ENCODE data around the gene P4HTM.

Gene P4HTM

DNA sequence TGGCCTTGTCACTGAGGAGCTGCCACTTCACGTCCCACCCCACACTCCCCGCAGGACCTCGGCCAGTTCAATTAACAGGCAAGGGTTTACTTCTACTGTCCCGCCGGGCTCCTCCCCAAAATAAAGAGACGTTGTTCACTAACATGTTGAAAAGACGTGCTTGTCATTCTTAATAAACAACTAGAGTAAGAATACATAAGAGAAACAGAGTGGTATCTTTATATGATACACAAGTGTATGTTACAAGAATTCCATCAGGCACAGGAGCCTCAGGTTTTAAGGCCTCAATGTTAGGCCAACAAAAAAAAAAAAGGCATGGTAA lies 39.5 kb downstream of the P4HTM start:
- TF ChIP-seq, protein P1, sequence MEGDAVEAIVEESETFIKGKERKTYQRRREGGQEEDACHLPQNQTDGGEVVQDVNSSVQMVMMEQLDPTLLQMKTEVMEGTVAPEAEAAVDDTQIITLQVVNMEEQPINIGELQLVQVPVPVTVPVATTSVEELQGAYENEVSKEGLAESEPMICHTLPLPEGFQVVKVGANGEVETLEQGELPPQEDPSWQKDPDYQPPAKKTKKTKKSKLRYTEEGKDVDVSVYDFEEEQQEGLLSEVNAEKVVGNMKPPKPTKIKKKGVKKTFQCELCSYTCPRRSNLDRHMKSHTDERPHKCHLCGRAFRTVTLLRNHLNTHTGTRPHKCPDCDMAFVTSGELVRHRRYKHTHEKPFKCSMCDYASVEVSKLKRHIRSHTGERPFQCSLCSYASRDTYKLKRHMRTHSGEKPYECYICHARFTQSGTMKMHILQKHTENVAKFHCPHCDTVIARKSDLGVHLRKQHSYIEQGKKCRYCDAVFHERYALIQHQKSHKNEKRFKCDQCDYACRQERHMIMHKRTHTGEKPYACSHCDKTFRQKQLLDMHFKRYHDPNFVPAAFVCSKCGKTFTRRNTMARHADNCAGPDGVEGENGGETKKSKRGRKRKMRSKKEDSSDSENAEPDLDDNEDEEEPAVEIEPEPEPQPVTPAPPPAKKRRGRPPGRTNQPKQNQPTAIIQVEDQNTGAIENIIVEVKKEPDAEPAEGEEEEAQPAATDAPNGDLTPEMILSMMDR (IDR thresholded peaks at IDR 0.05; ENCODE audit: insufficient read depth, low read depth, low read length, missing control alignments) = no peak
- H3K4me3 ChIP-seq (ENCODE audit: low read depth, low read length) = no peak overlapping the region
- no peak for DNase-seq (ENCODE audit: low read depth)

DNA sequence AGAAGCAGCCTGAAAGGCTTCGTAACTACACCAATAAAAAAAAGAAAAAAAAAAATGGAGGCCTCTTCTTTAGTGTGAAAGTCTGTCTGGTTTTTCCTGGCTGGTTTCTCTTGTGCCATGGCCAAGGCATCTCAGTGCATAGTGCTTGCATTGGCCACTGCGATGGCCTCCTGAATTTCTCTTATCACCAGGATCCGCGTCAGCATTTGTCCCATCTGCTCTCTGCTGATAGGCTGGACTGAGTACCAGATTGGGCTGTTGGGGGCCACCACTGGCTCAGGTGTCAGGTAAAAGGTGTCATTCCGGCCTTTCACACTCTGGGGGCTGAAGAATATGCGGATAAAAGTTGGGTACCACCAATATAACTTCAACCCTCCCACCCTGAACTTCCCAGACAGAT lies 40.3 kb downstream of the P4HTM start:
- TF ChIP-seq, protein P1 (IDR thresholded peaks at IDR 0.05; ENCODE audit: insufficient read depth, low read depth, low read length, missing control alignments) = no peak
- H3K4me3 ChIP-seq (ENCODE audit: low read depth, low read length) = no peak overlapping the region

DNA sequence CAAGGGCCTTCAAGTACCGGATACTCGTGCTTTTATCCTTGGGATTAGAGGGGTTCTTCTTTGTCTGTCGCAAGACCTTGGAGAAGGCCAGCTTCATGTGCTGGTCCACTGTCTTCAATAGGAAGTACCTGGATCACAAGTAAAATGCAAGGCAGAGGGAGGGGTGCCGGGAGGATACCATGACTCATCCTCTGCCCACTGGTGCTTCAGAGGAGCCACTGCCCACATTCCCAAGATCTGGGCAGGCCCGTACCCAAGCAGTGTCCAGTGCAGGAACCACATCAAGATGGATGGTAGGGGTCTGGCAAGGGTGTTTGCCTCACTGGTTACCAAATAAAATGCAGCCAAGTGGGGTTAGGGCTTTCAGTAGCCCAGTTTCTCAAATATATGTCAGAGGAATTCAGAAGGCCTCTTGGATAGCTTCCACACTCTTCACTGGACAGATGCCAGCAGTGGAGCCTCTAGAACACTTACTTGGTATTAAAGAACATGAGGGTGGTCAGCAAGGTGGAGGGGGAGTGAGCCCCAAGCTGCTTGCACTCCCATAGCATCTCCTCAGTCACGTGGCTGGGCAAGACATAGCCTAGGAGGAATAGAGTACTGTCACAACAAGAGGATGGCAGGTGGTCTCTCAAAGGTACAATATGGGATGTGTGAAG lies 42.7 kb downstream of the P4HTM start:
- TF ChIP-seq, protein P1 (IDR thresholded peaks at IDR 0.05; ENCODE audit: insufficient read depth, low read depth, low read length, missing control alignments) = no peak
- no peak overlapping the region for H3K4me3 ChIP-seq (ENCODE audit: low read depth, low read length)
- no peak for DNase-seq (ENCODE audit: low read depth)

More for the DNA sequence above, 40.3 kb downstream of the P4HTM start:
- DNase-seq (ENCODE audit: low read depth) = no peak

DNA sequence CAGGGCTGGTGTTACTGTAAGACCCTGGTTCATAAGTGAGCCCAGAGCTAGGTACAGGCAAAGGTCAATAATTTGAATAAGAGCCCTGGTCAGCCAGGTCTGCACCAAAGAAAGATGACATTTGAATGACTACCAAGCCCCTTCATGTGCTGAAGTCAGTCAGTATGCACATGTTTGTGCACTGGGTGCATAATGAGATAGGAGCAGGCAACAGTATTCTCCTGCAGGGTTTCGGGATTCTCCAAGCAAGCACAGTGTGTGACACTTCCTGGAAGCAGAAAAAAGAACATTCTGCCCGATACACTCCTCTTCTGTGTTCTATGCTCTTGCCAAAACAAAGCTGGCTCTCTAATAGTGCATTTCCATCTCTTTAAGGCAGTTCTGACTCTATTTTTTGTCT lies 44.6 kb downstream of the P4HTM start:
- DNase-seq (ENCODE audit: low read depth) = no peak
- TF ChIP-seq, protein P1 (IDR thresholded peaks at IDR 0.05; ENCODE audit: insufficient read depth, low read depth, low read length, missing control alignments) = no peak
- no peak overlapping the region for H3K4me3 ChIP-seq (ENCODE audit: low read depth, low read length)

DNA sequence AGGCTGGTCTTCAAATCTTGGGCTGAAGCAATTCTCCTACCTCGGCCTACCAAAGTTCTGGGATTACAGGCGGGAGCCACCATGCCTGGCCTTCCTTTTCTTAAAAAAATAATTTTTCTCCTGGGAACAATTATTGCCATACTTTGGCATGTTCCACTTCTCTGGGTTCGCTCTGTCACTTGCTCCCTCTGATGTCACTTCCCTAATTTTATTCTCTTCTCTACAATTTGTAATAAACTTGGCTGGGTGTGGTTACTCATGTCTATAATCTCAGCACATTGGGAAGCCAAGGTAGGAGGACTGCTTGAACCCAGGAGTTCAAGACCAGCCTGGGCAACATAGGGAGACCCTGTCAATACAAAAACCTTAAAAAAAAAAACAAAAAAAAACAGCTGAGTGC lies 45.2 kb downstream of the P4HTM start:
- no peak for DNase-seq (ENCODE audit: low read depth)
- TF ChIP-seq, protein P1 (IDR thresholded peaks at IDR 0.05; ENCODE audit: insufficient read depth, low read depth, low read length, missing control alignments) = no peak

DNA sequence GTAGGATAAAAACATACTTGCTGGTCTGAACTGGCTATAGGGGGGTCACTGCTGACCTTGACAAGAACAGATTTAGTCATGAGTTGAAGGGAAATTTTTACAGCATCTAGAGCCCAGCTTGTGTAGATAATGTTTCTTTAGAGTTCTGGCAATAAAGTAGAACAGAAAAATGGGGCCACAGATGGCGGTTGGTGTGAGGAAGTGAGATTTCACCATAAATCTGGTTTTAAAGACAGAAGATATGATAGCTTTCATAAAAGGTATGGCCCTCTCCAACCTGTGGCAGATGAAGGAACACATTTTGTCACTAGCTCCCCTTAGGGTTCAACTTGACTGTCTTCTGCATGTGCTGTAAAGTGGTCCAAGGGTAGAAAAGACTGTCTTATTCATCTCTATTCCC lies 63.5 kb downstream of the P4HTM start:
- TF ChIP-seq, protein P1 (IDR thresholded peaks at IDR 0.05; ENCODE audit: insufficient read depth, low read depth, low read length, missing control alignments) = no peak
- H3K4me3 ChIP-seq (ENCODE audit: low read depth, low read length) = no peak overlapping the region

More for the DNA sequence above, 45.2 kb downstream of the P4HTM start:
- no peak overlapping the region for H3K4me3 ChIP-seq (ENCODE audit: low read depth, low read length)

DNA sequence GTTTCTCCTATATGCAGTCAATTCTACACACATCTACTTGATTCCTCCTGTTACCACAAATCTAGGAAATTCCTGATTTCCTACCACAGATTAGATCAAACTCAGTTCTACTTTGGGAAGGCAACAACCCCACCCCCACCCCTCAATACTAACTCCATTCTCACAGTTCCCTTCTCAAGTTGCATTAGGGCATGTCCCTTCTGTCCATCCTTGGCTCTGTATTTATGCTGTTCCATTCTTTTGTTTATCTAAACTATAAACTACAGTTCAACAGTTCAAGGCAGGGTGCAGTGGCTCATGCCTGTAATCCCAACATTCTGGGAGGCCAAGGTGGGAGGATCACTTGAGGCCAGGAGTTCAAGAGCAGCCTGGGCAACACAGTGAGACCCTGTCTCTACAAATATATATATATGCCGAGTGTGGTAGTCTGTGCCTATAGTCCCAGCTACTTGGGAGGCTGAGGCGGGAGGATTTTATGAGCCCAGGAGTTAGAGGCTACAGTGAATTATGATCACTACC lies 64.4 kb downstream of the P4HTM start:
- no peak for DNase-seq (ENCODE audit: low read depth)

More for the DNA sequence above, 63.5 kb downstream of the P4HTM start:
- no peak for DNase-seq (ENCODE audit: low read depth)

More for the DNA sequence above, 64.4 kb downstream of the P4HTM start:
- TF ChIP-seq, protein P1 (IDR thresholded peaks at IDR 0.05; ENCODE audit: insufficient read depth, low read depth, low read length, missing control alignments) = no peak
- no peak overlapping the region for H3K4me3 ChIP-seq (ENCODE audit: low read depth, low read length)

All from GM12865 (cell line).